ENCODE results near the gene CAND2. TPM values are rescaled to one million over a fixed set of nuclear protein-coding genes. Genes with fewer than 3 reads are reported as not detected.

CAND2 gene
- polyA plus RNA-seq, 1 of the 3 experiments (the other 2 are of a cell fraction), result 1.5 TPM

DNA sequence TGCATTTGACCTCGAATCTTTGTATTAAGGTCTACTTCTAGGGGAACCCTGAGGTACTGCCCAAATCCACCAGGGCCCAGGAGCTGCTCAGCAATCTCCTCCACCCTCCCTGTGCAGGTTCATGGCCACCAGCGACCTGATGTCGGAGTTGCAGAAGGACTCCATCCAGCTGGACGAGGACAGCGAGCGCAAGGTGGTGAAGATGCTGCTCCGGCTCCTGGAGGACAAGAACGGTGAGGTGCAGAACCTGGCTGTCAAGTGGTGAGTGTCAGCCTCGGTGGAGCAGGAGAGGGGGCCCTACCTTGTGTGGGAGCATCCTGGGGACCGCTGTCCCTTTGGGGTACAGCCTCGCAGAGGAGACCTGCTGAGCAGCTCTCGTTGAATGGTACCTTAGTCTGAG, 6.9 kb downstream of the CAND2 start:
- Histone ChIP-seq H3K4me3 (ENCODE audit: low read depth in 2 of 2, low read length in 1 of 2) (no peak overlapping the region), H3K79me2 (ENCODE audit: insufficient read depth) (no peaks in the 10 kb centered on the region), H3K27ac (ENCODE audit: low read depth in 2 of 2, low read length in 1 of 2) (no peak overlapping the region), H3K9me2 (no peaks in the 10 kb centered on the region), H3K4me1 (ENCODE audit: control insufficient read depth in 1 of 2, insufficient read depth in 2 of 2, low read depth in 1 of 2, low read length in 1 of 2) (no peaks in the 10 kb centered on the region; a peak in 1 of 4 replicates), H3K36me3 (replicated peaks in 1 of 2; ENCODE audit: control insufficient read depth in 1 of 2, insufficient read depth in 2 of 2, low read length in 1 of 2) (no peaks in the 10 kb centered on the region), H2AFZ (ENCODE audit: low read depth) (no peak overlapping the region), H4K20me1 (ENCODE audit: insufficient read depth) (no peaks in the 10 kb centered on the region), H3K9ac (no peak overlapping the region), H3K4me2 (no peak overlapping the region), H3K9me3 (no peaks in the 10 kb centered on the region), H3K27me3 (ENCODE audit: insufficient read depth) (no peaks in the 10 kb centered on the region), H3F3A (replicated peaks; ENCODE audit: insufficient read depth) (peaks cover under 1% of the 10 kb centered on the region)
- no peak for TF ChIP-seq EP300 (IDR thresholded peaks at IDR 0.05; ENCODE audit: borderline replicate concordance in 1 of 2, low read depth in 1 of 2, low read length in 1 of 2)
- no peak for DNase-seq
- CTCF ChIA-PET, result interaction anchor here (0.8 kb wide), 1 partner anchor 83 kb away, joined by 3 read pairs; no protein-coding TSS in a partner anchor
- POLR2A ChIA-PET, result no interaction called here
- 80% methylated on average over 11 of the region's 12 CpGs for WGBS (ENCODE audit: low lambda C conversion rate)

DNA sequence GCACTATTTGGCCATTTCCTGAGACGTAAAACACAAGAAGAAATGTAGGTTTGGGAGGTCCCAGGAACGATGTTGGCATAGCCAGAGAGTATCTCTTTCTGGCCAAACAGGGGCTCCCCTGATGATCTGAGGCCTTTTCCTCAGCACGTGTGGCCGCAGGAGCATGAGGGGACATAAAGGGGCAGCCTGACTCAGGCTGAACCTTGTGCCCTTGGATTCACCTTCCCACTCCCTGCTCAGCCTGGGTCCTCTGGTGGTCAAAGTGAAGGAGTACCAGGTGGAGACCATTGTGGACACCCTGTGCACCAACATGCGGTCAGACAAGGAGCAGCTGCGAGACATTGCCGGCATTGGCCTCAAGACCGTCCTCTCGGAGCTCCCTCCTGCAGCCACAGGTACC, 10.6 kb downstream of the CAND2 start:
- H3K4me2 ChIP-seq, result no peak overlapping the region
- H3K27ac ChIP-seq (ENCODE audit: low read depth in 2 of 2, low read length in 1 of 2), result no peak overlapping the region
- ChIA-PET CTCF (interaction anchor here (1.1 to 1.4 kb wide), 2 partner anchors 10 to 87 kb away, joined by 3 to 5 read pairs; partner anchors contain the start of gene CAND2), POLR2A (no interaction called here)
- TF ChIP-seq FOXM1 (IDR thresholded peaks at IDR 0.05; ENCODE audit: low read depth), result no peak
- no peak for TF ChIP-seq FOSL2 (IDR thresholded peaks at IDR 0.05; ENCODE audit: borderline replicate concordance, low read depth)
- TF ChIP-seq RFX5 (IDR thresholded peaks at IDR 0.05; ENCODE audit: low read length), result no peak
- H3K9ac ChIP-seq, result no peak overlapping the region
- H3K9me3 ChIP-seq, result no peaks in the 10 kb centered on the region
- peaks cover 6 to 15% of the 10 kb centered on the region in 2 experiments; a peak in 2 of 4 replicates for H3K4me1 ChIP-seq (ENCODE audit: control insufficient read depth in 1 of 2, insufficient read depth in 2 of 2, low read depth in 1 of 2, low read length in 1 of 2)
- no peaks in the 10 kb centered on the region for H3K9me2 ChIP-seq
- no peaks in the 10 kb centered on the region for H3K36me3 ChIP-seq (replicated peaks in 1 of 2; ENCODE audit: control insufficient read depth in 1 of 2, insufficient read depth in 2 of 2, low read length in 1 of 2)
- no peaks in the 10 kb centered on the region for H4K20me1 ChIP-seq (ENCODE audit: insufficient read depth)
- H3F3A ChIP-seq (replicated peaks; ENCODE audit: insufficient read depth), result no peaks in the 10 kb centered on the region
- no peak overlapping the region for H2AFZ ChIP-seq (ENCODE audit: low read depth)
- H3K27me3 ChIP-seq (ENCODE audit: insufficient read depth), result no peaks in the 10 kb centered on the region
- no peak for DNase-seq
- H3K79me2 ChIP-seq (ENCODE audit: insufficient read depth), result no peaks in the 10 kb centered on the region
- 94% methylated on average over 7 of the region's 9 CpGs for WGBS (ENCODE audit: low lambda C conversion rate)
- no peak overlapping the region for H3K4me3 ChIP-seq (ENCODE audit: low read depth in 2 of 2, low read length in 1 of 2)

DNA sequence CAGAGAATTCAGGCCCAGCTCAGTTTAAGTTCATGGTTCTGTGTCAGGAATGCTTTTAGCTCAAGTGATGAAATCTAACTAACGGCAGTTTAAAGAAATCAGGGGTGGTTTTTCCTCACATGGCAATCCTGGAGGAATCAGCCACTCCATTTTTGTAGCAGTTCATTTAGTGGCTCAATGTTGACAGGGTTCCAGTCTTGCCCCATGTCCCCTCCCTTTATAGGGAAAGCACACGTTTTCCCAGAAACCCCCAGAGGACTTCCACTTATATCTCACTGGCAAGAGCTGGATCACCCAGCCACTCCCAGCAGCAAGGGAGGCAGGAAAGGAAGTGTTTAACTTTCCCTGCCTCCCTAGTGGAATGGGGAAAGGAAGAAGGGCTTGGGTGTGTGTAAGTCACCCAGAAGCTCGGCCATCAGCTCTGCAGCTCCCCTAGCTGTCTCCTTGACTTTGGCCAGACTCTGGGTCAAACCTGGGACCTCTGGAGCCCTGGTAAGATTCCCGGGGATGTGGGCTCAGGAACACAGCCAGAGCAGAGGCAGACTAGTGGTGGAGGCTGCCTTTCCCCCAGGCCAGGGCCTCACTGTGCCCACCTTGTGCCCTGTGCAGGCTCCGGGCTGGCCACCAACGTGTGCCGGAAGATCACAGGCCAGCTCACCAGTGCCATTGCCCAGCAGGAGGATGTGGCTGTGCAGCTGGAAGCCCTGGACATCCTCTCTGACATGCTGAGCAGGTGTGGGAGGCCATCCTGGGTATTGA, 11.3 kb downstream of the CAND2 start:
- POLR2A ChIA-PET, result no interaction called here
- Histone ChIP-seq H3K4me3 (ENCODE audit: low read depth in 2 of 2, low read length in 1 of 2) (no peak overlapping the region), H3K9ac (no peak overlapping the region), H3K4me2 (no peak overlapping the region), H3K9me3 (no peaks in the 10 kb centered on the region), H4K20me1 (ENCODE audit: insufficient read depth) (no peaks in the 10 kb centered on the region), H3K4me1 (ENCODE audit: control insufficient read depth in 1 of 2, insufficient read depth in 2 of 2, low read depth in 1 of 2, low read length in 1 of 2) (peaks cover 6 to 15% of the 10 kb centered on the region in 2 experiments; a peak in 2 of 4 replicates), H3K36me3 (replicated peaks in 1 of 2; ENCODE audit: control insufficient read depth in 1 of 2, insufficient read depth in 2 of 2, low read length in 1 of 2) (no peaks in the 10 kb centered on the region), H3K27ac (ENCODE audit: low read depth in 2 of 2, low read length in 1 of 2) (no peak overlapping the region), H3F3A (replicated peaks; ENCODE audit: insufficient read depth) (no peaks in the 10 kb centered on the region), H3K79me2 (ENCODE audit: insufficient read depth) (no peaks in the 10 kb centered on the region), H3K27me3 (ENCODE audit: insufficient read depth) (no peaks in the 10 kb centered on the region), H3K9me2 (no peaks in the 10 kb centered on the region), H2AFZ (ENCODE audit: low read depth) (no peak overlapping the region)
- CTCF ChIA-PET, result interaction anchor here (1.1 to 2.7 kb wide), 4 partner anchors 11 to 87 kb away, joined by 3 to 29 read pairs (median 5); partner anchors contain the start of genes CAND2 and RPL32
- 83% methylated on average over 7 of the region's 7 CpGs for WGBS (ENCODE audit: low lambda C conversion rate)
- no peak for DNase-seq
- TF ChIP-seq, protein P1, sequence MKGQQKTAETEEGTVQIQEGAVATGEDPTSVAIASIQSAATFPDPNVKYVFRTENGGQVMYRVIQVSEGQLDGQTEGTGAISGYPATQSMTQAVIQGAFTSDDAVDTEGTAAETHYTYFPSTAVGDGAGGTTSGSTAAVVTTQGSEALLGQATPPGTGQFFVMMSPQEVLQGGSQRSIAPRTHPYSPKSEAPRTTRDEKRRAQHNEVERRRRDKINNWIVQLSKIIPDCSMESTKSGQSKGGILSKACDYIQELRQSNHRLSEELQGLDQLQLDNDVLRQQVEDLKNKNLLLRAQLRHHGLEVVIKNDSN (IDR thresholded peaks at IDR 0.05; ENCODE audit: borderline replicate concordance, low read depth), result no peak
- TF ChIP-seq TCF12 (IDR thresholded peaks at IDR 0.05), result no peak
